Osteoblast (primary cell): ENCODE data around the gene HSD17B3. TPM values are rescaled to one million over a fixed set of nuclear protein-coding genes. Genes with fewer than 3 reads are reported as not detected.

Experiments
- DNase-seq: peaks from one replicate; pipeline ENCODE4 v3.0.0; 2011; ENCODE audit warnings: low spot score, mixed read lengths; ENCODE audit not compliant: insufficient read length; ENCODE audit errors: missing footprints
- H2AFZ ChIP-seq: 2 replicates; pipeline ENCODE4 v1.6.0; 2011; ENCODE audit warnings: mild to moderate bottlenecking, low read length
- H3K27ac ChIP-seq: 2 replicates; pipeline ENCODE4 v1.5.1; 2011; ENCODE audit warnings: mild to moderate bottlenecking, low read depth, low read length, moderate library complexity
- H3K27me3 ChIP-seq: 2 replicates; pipeline ENCODE4 v1.6.0; 2012; ENCODE audit warnings: mild to moderate bottlenecking, control low read depth, inconsistent platforms, low read length, moderate library complexity; ENCODE audit not compliant: insufficient read depth
- H3K36me3 ChIP-seq: 2 replicates; pipeline ENCODE4 v1.5.1; 2011; ENCODE audit warnings: mild to moderate bottlenecking, low read length, control low read depth, moderate library complexity; ENCODE audit not compliant: insufficient read depth
- H3K4me1 ChIP-seq: 2 replicates; pipeline ENCODE4 v1.5.1; 2011; ENCODE audit warnings: mild to moderate bottlenecking, low read length, control low read depth, moderate library complexity; ENCODE audit not compliant: insufficient read depth
- H3K4me2 ChIP-seq: 2 replicates; pipeline ENCODE4 v1.6.0; 2011; ENCODE audit warnings: mild to moderate bottlenecking, low read length; ENCODE audit not compliant: insufficient read depth
- H3K4me3 ChIP-seq: fragments of 200-600 bp; sonication (generic); 3 replicates; pipeline ENCODE4 v1.5.1; 2012; ENCODE audit warnings: mild to moderate bottlenecking, low read length, inconsistent platforms; ENCODE audit not compliant: insufficient read depth
- H3K79me2 ChIP-seq: 2 replicates; pipeline ENCODE4 v1.6.0; 2012; ENCODE audit warnings: mild to moderate bottlenecking, low read length, control low read depth, inconsistent platforms; ENCODE audit not compliant: insufficient read depth
- H3K9me3 ChIP-seq: 2 replicates; pipeline ENCODE4 v1.5.1; 2011; ENCODE audit warnings: low read depth, low read length, control low read depth
- H4K20me1 ChIP-seq: 2 replicates; pipeline ENCODE4 v1.6.0; 2012; ENCODE audit warnings: mild to moderate bottlenecking, low read length, control low read depth; ENCODE audit not compliant: insufficient read depth
- total RNA-seq: library from RNA; depleted of rRNA; stranded (reverse); fragments of >200 nt; gene quantifications from 2 replicates; pipeline ENCODE4 v1.2.3, GENCODE V29; 2012
- TF ChIP-seq, protein P1 (sequence below): IDR thresholded peaks from 2 replicates; pipeline ENCODE4 v1.5.1; 2011; ENCODE audit warnings: mild to moderate bottlenecking, low read depth, low read length, moderate library complexity; ENCODE audit errors: extremely low read depth

HSD17B3 gene
- total RNA-seq, 1 donor, result under 0.01 TPM

DNA sequence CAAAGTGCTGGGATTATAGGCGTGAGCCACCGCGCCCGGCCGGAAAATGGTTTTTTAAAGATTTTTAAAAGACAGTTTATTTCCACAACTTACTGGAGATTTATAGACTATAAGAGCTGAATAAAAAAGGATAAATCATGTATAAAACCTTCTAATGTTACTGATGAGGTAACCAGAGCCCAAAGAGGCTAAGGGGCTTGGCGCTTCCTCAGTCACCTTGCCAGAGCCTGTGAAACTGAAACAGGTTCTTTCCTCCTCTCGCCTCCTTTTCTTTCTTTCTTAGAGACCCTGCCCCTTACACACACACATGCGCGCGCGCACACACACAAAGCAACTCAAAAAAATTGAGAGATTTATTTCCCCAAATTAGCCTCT is 69.8 kb downstream of the HSD17B3 start:
- Histone ChIP-seq H3K4me2 (no peak overlapping the region), H3K27ac (no peak overlapping the region), H3K79me2 (no peaks in the 10 kb centered on the region), H3K36me3 (no peaks in the 10 kb centered on the region), H3K4me1 (peaks cover 7% of the 10 kb centered on the region), H3K9me3 (no peaks in the 10 kb centered on the region), H3K4me3 (no peak overlapping the region), H4K20me1 (no peaks in the 10 kb centered on the region), H2AFZ (no peak overlapping the region), H3K27me3 (peaks cover 9% of the 10 kb centered on the region)
- DNase-seq, result no peak
- TF ChIP-seq, protein P1, sequence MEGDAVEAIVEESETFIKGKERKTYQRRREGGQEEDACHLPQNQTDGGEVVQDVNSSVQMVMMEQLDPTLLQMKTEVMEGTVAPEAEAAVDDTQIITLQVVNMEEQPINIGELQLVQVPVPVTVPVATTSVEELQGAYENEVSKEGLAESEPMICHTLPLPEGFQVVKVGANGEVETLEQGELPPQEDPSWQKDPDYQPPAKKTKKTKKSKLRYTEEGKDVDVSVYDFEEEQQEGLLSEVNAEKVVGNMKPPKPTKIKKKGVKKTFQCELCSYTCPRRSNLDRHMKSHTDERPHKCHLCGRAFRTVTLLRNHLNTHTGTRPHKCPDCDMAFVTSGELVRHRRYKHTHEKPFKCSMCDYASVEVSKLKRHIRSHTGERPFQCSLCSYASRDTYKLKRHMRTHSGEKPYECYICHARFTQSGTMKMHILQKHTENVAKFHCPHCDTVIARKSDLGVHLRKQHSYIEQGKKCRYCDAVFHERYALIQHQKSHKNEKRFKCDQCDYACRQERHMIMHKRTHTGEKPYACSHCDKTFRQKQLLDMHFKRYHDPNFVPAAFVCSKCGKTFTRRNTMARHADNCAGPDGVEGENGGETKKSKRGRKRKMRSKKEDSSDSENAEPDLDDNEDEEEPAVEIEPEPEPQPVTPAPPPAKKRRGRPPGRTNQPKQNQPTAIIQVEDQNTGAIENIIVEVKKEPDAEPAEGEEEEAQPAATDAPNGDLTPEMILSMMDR, result no peak

DNA sequence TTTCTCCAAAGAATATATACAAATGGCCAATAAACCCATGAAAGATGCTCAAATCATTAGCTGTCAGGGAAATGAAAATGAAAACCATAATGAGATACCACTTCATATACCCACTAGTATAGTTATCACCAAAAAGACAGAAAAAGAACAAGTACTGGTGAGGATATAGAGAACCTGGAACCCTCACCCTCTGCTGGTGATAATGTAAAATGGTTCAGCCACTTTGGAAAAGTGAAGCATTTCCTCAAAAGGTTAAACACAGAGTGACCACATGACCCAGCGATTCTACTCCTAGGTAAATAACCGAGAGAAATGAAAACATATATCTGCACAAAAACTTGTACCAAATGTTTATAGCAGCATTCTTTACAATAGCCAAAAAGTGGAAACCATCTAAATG is 72.0 kb downstream of the HSD17B3 start:
- Histone ChIP-seq H4K20me1 (no peaks in the 10 kb centered on the region), H3K27me3 (peaks cover 9% of the 10 kb centered on the region), H3K9me3 (no peaks in the 10 kb centered on the region), H3K4me3 (no peak overlapping the region), H3K4me2 (no peak overlapping the region), H3K36me3 (no peaks in the 10 kb centered on the region), H2AFZ (no peak overlapping the region), H3K27ac (no peak overlapping the region), H3K4me1 (peaks cover 7% of the 10 kb centered on the region), H3K79me2 (no peaks in the 10 kb centered on the region)
- TF ChIP-seq, protein P1, result no peak
- no peak for DNase-seq

DNA sequence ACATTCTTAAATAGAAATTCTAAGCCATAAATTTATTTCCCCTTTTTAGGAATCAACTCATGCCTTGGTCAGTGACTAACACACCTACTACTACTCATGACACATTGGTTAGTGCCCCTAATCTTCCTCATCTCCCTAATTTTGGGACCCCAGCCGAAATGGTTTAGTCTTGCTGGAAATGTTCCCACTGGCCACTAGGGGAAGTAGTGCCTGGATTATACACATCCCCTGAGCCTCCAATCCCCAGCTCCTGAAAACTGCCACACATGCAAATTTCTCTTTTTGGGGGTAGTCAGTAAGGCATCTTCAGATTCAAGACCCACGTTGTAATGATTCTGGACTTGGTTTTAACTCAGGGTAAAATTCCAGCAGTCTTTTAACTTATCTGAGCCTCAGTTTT is 79.8 kb downstream of the HSD17B3 start:
- no peaks in the 10 kb centered on the region for H4K20me1 ChIP-seq
- H3K4me1 ChIP-seq, result peaks cover 8% of the 10 kb centered on the region
- H3K36me3 ChIP-seq, result no peaks in the 10 kb centered on the region
- TF ChIP-seq, protein P1, result peak; percentile 64
- H2AFZ ChIP-seq, result no peak overlapping the region
- H3K4me2 ChIP-seq, result no peak overlapping the region
- no peaks in the 10 kb centered on the region for H3K9me3 ChIP-seq
- DNase-seq, result no peak
- H3K4me3 ChIP-seq, result no peak overlapping the region
- no peaks in the 10 kb centered on the region for H3K79me2 ChIP-seq
- no peak overlapping the region for H3K27ac ChIP-seq
- no peaks in the 10 kb centered on the region for H3K27me3 ChIP-seq

DNA sequence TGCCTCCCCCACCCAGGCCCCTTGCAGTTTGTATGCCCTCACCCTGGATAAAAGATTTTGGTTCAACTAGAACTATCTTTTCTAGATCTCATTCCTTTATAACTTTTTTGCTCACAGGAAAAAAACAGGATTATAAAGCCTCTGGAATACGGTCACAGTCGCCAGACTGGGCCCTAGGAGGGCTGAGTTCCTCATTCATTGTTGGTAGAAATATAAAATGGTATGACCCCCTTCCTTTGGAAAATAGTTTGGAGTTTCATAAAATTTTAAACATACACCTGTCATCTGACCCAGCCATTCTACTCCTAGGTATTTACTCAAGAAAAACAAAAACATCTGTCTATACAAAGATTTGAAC is 82.1 kb downstream of the HSD17B3 start:
- Histone ChIP-seq H2AFZ (no peak overlapping the region), H3K27ac (no peak overlapping the region), H3K27me3 (peaks cover 9% of the 10 kb centered on the region), H3K4me1 (peaks cover 8% of the 10 kb centered on the region), H3K9me3 (no peaks in the 10 kb centered on the region), H4K20me1 (no peaks in the 10 kb centered on the region), H3K36me3 (no peaks in the 10 kb centered on the region), H3K4me3 (no peak overlapping the region), H3K79me2 (no peaks in the 10 kb centered on the region), H3K4me2 (no peak overlapping the region)
- TF ChIP-seq, protein P1, result peak; percentile 1
- no peak for DNase-seq
